Brain microvascular endothelial cell (primary cell): ENCODE data around the gene STK38L.

Experiments used
- DNase-seq: peaks from one replicate; pipeline ENCODE4 v3.0.0-alpha.2; 2020
- H3K27ac ChIP-seq: fragments of 250-450 bp; sonication (Bioruptor Pico); 2 replicates; pipeline ENCODE4 v1.5.1; 2020; ENCODE audit warnings: mild to moderate bottlenecking, moderate library complexity
- H3K27me3 ChIP-seq: fragments of 250-450 bp; sonication (Bioruptor Pico); replicated peaks from 2 replicates; pipeline ENCODE4 v1.5.1; 2020; ENCODE audit warnings: mild to moderate bottlenecking
- H3K36me3 ChIP-seq: fragments of 250-450 bp; sonication (Bioruptor Pico); replicated peaks from 2 replicates; pipeline ENCODE4 v1.5.1; 2020; ENCODE audit warnings: mild to moderate bottlenecking
- H3K4me3 ChIP-seq: 2 replicates; pipeline ENCODE4 v1.5.1; 2011; ENCODE audit warnings: low read depth, mild to moderate bottlenecking, control low read depth, low read length, moderate library complexity
- CTCF ChIP-seq: IDR thresholded peaks from 2 replicates; pipeline ENCODE4 v1.5.1; 2011; ENCODE audit warnings: low read depth, mild to moderate bottlenecking, moderate library complexity, low read length, control low read depth, inconsistent platforms; ENCODE audit errors: missing control alignments
- in situ Hi-C: cut with HindIII; loops from 2 replicates; pipeline ENCODE4 v1.10.0; 2017; ENCODE audit warnings: low sequenced_read_pairs, low pct_ligation_motif_present

The STK38L gene

GRCh38 chr12:27243804-27244688 lies at the start of gene STK38L:
STK38L (plus strand) TSS chr12:27244286; CDS start chr12:27297721, 53,435 bp downstream.
- no peaks in the 10 kb centered on the region for H3K27me3 ChIP-seq
- peak; percentile 55 for TF ChIP-seq CTCF
- peak; percentile 95 for DNase-seq
- peak within 1 kb of the TSS; percentile 86 for H3K4me3 ChIP-seq
- peak within 1 kb of the TSS; percentile 59 for H3K27ac ChIP-seq
- in situ Hi-C loops: no loop called here
- H3K36me3 ChIP-seq: no peaks in the 10 kb centered on the region

GRCh38 chr12:27194644-27195043 lies 49.4 kb upstream of the STK38L start:
- no peaks in the 10 kb centered on the region for H3K36me3 ChIP-seq
- no peak overlapping the region for H3K4me3 ChIP-seq
- in situ Hi-C loops: no loop called here
- no peak overlapping the region for H3K27ac ChIP-seq
- DNase-seq: no peak
- no peak for TF ChIP-seq CTCF
- no peaks in the 10 kb centered on the region for H3K27me3 ChIP-seq

- in situ Hi-C loops: no loop called here
- no peak for DNase-seq
Observed at GRCh38 chr12:27198036-27198435, 46.0 kb upstream of the STK38L start.

GRCh38 chr12:27199638-27200300 lies 44.3 kb upstream of the STK38L start:
- TF ChIP-seq CTCF: no peak
- in situ Hi-C loops: no loop called here

More at GRCh38 chr12:27198036-27198435, 46.0 kb upstream of the STK38L start:
- Histone ChIP-seq H3K4me3 (no peak overlapping the region), H3K36me3 (no peaks in the 10 kb centered on the region), H3K27me3 (no peaks in the 10 kb centered on the region), H3K27ac (no peak overlapping the region)
- no peak for TF ChIP-seq CTCF

GRCh38 chr12:27201169-27201568 lies 42.9 kb upstream of the STK38L start:
- H3K4me3 ChIP-seq: no peak overlapping the region
- in situ Hi-C loops: no loop called here

More at GRCh38 chr12:27199638-27200300, 44.3 kb upstream of the STK38L start:
- Histone ChIP-seq H3K36me3 (no peaks in the 10 kb centered on the region), H3K4me3 (no peak overlapping the region), H3K27me3 (no peaks in the 10 kb centered on the region), H3K27ac (no peak overlapping the region)
- DNase-seq: no peak

More at GRCh38 chr12:27201169-27201568, 42.9 kb upstream of the STK38L start:
- Histone ChIP-seq H3K27me3 (no peaks in the 10 kb centered on the region), H3K27ac (no peak overlapping the region), H3K36me3 (no peaks in the 10 kb centered on the region)
- no peak for DNase-seq
- TF ChIP-seq CTCF: no peak
